Measurements from ENCODE around the gene NPEPL1. TPM values are rescaled to one million over a fixed set of nuclear protein-coding genes. Genes with fewer than 3 reads are reported as not detected.
"Not testable (repeated sequence)": the region's sequence is repeated elsewhere in the genome, so short reads cannot be mapped to it uniquely, and the experiment has no call there.

Gene NPEPL1
- polyA plus RNA-seq, 1 donor from 2014 or later, result 6.9 TPM

DNA sequence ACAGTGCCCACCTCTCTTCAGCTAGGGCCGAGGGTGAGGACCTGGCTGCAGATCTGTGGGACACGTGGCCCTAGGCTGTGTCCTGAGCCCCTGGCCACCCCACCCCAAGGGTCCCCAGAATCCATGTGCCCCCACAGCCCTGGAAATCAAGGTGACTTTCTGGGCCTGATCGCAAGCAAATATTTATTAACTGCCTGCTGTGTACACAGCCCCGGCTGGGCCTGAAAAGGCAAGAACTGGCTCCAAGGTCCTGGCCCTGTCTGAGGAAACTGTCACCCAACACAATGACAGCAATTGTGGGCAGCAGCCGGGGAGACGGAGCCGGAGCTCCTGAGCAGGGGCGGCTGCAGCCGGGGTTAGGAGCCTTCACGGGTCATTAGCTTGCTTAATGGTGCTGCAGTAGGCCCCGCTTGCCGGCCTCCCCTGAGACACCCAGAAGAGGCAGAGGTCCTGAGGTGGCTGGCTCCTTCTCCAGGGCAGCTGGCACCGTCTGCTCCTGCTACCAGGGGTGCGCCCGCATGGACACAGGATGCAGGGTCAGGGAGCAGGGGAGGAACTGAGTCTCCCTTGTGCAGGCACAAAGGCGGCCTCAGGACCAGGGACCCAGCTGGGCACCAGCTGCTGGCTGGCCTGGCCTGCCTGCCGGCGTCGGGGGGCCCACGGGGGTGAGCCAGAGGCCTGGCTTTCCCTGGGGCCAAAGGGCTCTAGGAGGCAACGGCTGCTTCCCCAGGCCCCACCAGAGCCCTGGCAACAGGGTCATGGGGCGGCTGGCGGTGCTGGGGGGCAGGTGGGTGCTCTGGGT, 24.1 kb downstream of the NPEPL1 start:
- Mint-ChIP-seq H3K4me3 (no peak overlapping the region), H3K9me3 (peaks cover 0 to 2% (median 0%) of the 10 kb centered on the region in 3 donors), H3K27me3 (peaks cover 10% of the 10 kb centered on the region), H3K27ac (no peak overlapping the region), H3K4me1 (no peaks in the 10 kb centered on the region), H3K36me3 (peaks cover 2% of the 10 kb centered on the region)

DNA sequence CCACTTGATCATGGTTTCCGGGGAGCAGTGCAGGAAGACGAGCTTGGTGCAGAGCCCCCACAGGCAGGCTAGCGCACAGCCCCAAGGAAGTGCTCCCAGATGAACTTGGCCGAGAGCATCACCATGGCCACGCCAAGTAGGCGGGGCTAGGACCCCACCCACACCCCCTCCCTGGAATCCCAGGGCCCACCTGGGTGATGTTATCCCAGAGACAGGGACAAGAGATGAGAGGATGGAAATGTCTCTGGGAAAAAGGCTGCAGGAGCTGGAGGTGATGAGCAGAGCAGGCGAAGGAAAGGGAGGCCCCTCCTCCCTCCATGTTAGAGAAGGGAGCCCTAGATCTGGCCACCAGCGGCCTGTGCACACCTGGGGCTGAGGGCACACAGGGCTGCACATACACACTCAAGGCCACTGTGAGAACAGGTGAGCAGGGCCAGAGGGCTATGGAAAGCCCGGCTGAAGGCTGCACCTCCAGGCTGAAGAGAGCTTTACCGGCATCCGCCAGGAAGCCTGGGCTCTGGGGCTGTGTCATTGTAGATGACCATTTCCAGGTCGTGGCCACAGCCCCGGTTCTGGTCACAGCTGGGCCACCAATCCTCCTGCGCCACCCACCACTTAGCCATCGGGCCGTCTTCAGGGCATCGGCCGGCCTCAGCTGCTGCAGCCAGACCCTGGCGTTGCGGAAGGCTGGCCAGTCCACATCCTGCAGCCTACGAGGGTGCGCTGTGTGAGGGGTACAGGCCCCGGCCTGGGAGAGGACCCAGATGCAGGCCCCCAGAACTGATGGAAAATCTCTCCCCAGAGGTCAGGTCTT, 24.9 kb downstream of the NPEPL1 start:
- Mint-ChIP-seq H3K4me3 (no peak overlapping the region), H3K4me1 (no peaks in the 10 kb centered on the region), H3K36me3 (peaks cover 2% of the 10 kb centered on the region), H3K27ac (no peak overlapping the region), H3K27me3 (peaks cover 15% of the 10 kb centered on the region), H3K9me3 (peaks cover 0 to 2% (median 0%) of the 10 kb centered on the region in 3 donors)

DNA sequence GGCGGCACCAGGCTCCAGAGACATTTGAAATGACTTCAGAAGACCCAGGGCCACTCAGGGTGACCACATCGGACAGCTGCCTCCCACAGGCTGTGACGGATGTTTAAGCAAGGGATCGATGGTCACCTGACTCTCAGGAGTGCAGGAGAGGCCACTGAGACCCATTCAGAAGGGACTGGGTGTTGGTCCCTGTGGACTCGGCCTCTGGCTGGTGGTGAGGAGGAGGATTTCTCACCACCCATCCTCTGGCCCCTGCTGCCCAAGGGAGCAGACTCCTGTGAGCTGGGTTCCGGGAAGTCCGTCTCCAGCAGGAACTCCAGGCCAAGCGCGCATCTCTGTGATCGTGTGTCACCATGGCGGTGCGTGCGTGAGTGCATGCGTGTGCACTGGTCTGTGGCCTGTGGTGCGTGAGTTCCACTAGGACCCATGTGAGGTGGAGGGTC, 25.5 kb downstream of the NPEPL1 start:
- Mint-ChIP-seq H3K4me1 (no peaks in the 10 kb centered on the region), H3K27me3 (peaks cover 21% of the 10 kb centered on the region), H3K27ac (no peak overlapping the region), H3K36me3 (peaks cover 2% of the 10 kb centered on the region), H3K9me3 (peaks cover 0 to 2% (median 0%) of the 10 kb centered on the region in 3 donors), H3K4me3 (no peak overlapping the region)

DNA sequence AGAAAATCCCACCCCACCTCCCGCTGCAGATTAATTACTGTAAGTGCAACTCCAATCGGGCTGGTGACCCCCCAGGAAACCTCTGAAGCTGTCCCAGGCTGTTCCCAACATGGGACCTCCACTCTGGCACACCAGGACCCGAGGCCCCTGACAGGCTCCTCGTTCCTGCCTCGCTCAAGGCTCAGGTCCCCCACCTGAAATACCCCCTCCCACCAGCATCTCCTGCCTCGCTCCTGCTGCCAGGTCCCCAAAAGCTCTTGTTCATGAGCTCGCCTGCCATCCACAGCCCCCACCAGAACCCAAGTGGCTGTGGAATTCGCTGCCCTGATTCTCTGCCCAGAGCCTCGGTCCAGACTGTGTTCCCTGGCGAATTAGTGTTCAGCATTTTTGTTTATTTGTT, 26.1 kb downstream of the NPEPL1 start:
- Mint-ChIP-seq H3K9me3 (peaks cover 0 to 2% (median 1%) of the 10 kb centered on the region in 3 donors), H3K4me1 (no peaks in the 10 kb centered on the region), H3K4me3 (no peak overlapping the region), H3K27ac (peak overlapping the region in 1 of 3 donors; percentile 53), H3K27me3 (peaks cover 24% of the 10 kb centered on the region), H3K36me3 (peaks cover under 1% of the 10 kb centered on the region)

DNA sequence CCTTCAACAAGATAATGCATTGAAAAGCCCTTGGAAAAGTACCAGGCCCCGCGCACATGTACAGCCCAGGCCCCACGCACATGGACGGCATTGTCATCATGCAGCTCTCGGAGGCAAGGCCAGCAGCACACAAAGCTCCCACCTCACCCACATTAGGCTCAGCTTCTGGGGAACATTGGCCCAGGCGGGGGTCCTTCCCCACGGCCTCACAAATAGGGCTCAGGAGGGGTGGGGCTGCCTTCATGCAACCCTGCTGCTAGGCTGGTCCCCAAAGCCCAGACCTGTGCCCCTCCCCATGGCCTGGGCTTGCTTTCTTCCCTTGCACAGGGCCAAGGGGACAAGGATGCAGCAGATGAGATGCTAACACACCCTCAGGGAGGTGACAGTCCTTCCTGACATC, 26.7 kb downstream of the NPEPL1 start:
- Mint-ChIP-seq H3K9me3 (peaks cover 0 to 2% (median 1%) of the 10 kb centered on the region in 3 donors), H3K36me3 (no peaks in the 10 kb centered on the region), H3K4me3 (no peak overlapping the region), H3K4me1 (no peaks in the 10 kb centered on the region), H3K27me3 (peaks cover 27% of the 10 kb centered on the region), H3K27ac (no peak overlapping the region)

DNA sequence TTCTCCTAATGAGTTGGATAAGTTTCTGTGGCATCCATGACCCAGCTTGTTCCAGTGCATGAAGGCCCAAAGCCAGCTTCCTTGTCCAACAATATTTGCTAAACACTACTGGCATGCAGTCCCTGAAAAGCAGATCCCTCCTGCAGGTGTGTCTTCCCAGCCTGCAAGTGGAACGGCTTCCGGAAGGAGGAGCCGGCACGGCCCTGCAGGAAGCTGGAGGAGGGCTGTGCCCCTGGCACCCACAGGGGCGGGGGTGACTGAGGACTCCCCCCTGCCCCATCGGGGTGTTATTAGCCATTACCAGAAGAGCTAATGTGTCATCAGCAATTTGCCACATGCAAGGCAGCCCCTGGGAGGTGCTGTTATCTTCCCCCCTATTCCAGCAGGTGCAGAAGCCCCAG, 27.4 kb downstream of the NPEPL1 start:
- Mint-ChIP-seq H3K36me3 (no peaks in the 10 kb centered on the region), H3K27me3 (peaks cover 27% of the 10 kb centered on the region), H3K4me1 (no peaks in the 10 kb centered on the region), H3K9me3 (peaks cover 0 to 2% (median 1%) of the 10 kb centered on the region in 3 donors), H3K4me3 (no peak overlapping the region), H3K27ac (peak overlapping the region in 1 of 3 donors; percentile 39)

DNA sequence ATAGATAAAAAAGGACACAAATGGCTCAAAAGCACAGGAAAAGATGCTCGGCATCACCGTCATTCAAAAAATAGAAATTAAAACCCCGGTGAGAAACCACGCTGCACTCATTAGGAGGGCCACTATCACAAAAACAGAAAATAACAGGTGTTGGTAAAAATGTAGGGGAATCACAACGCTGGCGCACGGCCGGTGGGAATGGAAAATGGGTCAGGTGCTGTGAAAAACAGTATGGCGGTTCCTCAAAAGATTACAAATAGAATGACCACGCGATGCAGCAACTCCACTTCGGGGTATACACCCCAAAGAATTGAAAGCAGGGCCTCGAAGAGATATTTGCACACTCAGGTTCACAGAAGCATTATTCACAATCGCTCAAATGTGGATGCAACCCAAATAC, 28.3 kb downstream of the NPEPL1 start:
- Mint-ChIP-seq H3K9me3 (peaks cover 0 to 2% (median 1%) of the 10 kb centered on the region in 3 donors), H3K4me3 (no peak overlapping the region), H3K4me1 (no peaks in the 10 kb centered on the region), H3K27me3 (peaks cover 27% of the 10 kb centered on the region), H3K27ac (no peak overlapping the region), H3K36me3 (no peaks in the 10 kb centered on the region)

DNA sequence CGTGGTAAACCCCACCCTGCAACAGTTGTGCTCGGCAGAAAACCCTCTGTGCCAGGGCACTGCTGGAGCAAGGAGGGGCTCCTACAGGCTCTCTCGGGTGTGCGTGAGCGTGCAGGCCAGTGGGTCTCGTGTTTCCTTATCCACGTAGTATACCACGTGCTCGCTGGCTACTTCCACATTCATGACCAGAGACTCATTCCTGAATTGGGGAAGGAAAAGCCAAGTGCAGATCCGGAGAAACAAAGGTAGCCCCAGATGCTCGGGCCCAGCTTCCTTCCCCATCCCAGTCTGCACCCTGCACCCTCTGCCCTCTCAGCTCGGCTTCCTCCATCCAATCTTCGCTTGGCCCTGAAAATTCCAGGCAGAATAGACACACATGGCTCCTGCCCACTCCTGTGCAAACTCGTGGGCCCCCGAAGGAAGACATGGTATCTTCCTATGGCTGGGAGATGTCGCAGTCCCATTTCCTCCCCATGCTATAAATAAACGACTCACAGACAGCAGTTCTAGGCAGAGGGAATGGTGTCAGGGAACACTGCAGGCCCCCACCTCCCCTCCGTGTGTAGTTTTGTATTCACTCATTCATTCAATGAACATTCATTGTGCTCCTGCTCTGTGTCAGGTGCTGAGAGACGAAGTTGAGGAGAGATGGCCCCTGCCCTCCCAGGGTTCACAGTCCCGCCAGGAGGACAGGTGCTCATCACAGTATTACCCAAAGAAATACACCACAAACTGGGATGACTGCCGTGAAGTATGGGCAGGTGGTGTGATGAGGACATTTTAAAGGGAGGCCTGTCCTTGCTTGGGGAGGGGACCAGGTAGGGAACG, 29.6 kb downstream of the NPEPL1 start:
- H3K36me3 Mint-ChIP-seq, result peaks cover 2% of the 10 kb centered on the region
- H3K27me3 Mint-ChIP-seq, result peaks cover 27% of the 10 kb centered on the region
- no peak overlapping the region for H3K27ac Mint-ChIP-seq
- no peak overlapping the region for H3K4me3 Mint-ChIP-seq
- H3K4me1 Mint-ChIP-seq, result no peaks in the 10 kb centered on the region
- peaks cover 6 to 8% (median 7%) of the 10 kb centered on the region in 3 donors for H3K9me3 Mint-ChIP-seq

DNA sequence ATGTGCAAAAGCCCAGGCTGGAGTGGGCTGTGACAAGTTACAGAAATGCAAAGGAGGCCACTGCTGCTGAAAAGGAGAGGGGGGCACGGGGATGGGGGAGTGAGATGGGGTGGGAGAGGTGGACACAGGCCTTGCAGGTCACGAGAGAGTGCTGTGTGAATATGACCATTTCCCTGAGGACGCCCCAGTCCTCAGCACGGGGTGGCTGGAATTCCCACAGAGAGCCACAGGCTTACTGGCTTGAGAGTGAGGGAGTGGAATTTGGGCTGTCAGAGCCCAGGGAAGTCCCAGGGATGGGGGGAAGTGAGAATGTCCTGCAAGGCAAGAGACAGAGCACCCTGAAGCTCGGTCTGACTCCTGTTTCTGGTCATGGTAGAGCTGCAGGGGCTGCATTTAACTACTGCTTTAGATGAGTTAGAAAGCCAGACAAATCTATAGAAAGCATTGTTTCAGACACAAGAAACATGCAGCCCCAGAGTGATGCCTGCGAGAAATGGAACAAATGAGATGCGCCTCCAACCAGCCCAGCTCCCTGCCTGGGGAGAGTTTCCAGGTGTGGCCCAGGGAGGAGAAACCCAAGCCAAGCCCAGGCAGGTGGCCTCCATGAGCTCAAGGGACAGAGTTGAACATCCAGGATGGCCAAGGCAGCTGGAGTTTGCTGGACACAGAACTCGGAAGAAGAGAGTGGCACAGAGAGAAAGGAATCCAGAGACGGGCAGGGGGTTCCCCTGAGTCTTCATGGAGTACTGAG, 30.5 kb downstream of the NPEPL1 start:
- H3K27ac Mint-ChIP-seq, result no peak overlapping the region
- H3K27me3 Mint-ChIP-seq, result peaks cover 27% of the 10 kb centered on the region
- H3K4me1 Mint-ChIP-seq, result no peaks in the 10 kb centered on the region
- no peak overlapping the region for H3K4me3 Mint-ChIP-seq
- H3K9me3 Mint-ChIP-seq, result peaks cover 6 to 15% (median 11%) of the 10 kb centered on the region in 3 donors
- peaks cover 2% of the 10 kb centered on the region for H3K36me3 Mint-ChIP-seq

DNA sequence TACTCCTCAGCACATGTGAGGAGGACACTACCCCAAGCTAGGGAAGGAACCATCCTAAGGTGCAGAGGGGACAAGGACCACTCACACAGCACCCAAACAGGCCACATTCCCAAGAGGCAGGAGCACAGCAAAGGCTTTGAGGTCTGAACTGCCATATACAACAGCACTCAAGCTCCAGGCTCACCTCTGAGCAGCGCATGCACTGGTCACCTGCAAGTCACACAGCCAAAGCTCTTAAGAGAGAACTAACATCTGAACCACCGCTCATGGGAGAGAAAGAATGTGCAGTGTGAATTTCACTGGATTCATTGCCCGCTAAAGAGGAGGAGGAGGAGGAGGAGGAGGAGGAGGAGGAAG, 31.0 kb downstream of the NPEPL1 start:
- Mint-ChIP-seq H3K36me3 (peaks cover 2% of the 10 kb centered on the region), H3K4me1 (no peaks in the 10 kb centered on the region), H3K9me3 (peaks cover 6 to 15% (median 11%) of the 10 kb centered on the region in 3 donors), H3K4me3 (no peak overlapping the region), H3K27me3 (peaks cover 29% of the 10 kb centered on the region), H3K27ac (no peak overlapping the region)

DNA sequence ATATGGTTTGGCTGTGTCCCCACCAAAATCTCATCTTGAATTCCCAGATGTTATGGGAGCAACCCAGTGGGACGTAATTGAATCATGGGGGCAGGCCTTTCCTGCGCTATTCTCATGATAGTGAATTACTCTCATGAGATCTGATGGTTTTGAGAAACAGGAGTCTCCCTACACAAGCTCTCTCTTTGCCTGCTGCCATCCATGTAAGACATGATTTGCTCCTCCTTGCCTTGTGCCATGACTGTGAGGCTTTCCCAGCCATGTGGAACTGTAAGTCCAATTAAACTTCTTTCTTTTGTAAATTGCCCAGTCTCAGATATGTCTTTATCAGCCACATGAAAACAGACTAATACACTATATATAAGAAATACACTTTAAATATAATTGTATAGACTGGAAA, 33.6 kb downstream of the NPEPL1 start:
- H3K4me3 Mint-ChIP-seq, H3K4me1 Mint-ChIP-seq, H3K36me3 Mint-ChIP-seq, H3K27ac Mint-ChIP-seq: not testable (repeated sequence)
- Mint-ChIP-seq H3K27me3 (peaks cover 25% of the 10 kb centered on the region), H3K9me3 (peaks cover 9 to 24% (median 11%) of the 10 kb centered on the region in 3 donors)

DNA sequence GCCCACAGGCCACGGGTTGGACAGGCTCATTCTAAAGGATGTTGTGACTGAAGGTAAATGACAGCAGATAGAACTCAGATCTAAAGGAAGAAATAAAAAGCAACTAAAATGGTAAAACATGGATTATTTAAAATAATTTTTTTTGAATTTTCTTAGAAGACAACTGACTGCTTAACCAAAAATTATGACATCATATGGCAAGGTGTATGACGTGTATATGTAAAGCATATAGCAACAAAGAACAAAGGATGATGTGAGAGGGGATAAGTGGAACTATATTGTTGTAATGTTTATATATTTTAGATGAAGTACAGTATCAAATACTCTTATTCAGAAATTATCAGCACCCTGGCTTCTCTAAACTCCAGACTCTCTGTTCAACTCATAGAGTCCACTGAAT, 38.6 kb downstream of the NPEPL1 start:
- Mint-ChIP-seq H3K9me3 (peaks cover 6 to 22% (median 8%) of the 10 kb centered on the region in 3 donors), H3K27me3 (peaks cover 12% of the 10 kb centered on the region), H3K4me1 (no peaks in the 10 kb centered on the region), H3K27ac (no peak overlapping the region), H3K36me3 (peaks cover 3% of the 10 kb centered on the region), H3K4me3 (no peak overlapping the region)

DNA sequence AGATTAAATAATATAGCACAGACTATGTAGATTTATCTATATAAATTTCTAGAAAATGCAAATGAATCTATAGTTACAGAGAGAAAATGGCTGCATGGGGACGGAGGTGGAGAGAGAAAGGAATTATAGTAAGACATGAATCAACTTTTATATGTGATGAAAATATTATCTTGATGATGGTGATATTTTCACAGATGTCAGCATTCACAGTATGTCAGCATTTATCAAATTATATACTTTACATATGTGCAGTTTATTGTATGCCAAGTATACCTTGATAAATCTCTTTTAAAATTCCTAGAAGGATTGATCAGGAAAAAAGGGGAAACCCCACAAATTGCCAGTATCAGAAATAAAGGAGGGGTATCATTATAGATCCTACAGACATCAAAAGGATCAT, 44.6 kb downstream of the NPEPL1 start:
- no peaks in the 10 kb centered on the region for H3K36me3 Mint-ChIP-seq
- no peak overlapping the region for H3K27ac Mint-ChIP-seq
- H3K27me3 Mint-ChIP-seq, result peaks cover 5% of the 10 kb centered on the region
- H3K4me3 Mint-ChIP-seq, result no peak overlapping the region
- H3K9me3 Mint-ChIP-seq, result peaks cover 0 to 15% (median 4%) of the 10 kb centered on the region in 3 donors
- H3K4me1 Mint-ChIP-seq, result no peaks in the 10 kb centered on the region
